ENCODE data around the gene SAG.

The SAG gene

GRCh38 chr2:233380132-233380895, 72.7 kb downstream of the SAG start:
- Histone ChIP-seq H3K27me3 (ENCODE audit: control insufficient read depth, insufficient read depth, low read length) (no peaks in the 10 kb centered on the region), H3K27ac (ENCODE audit: low read depth, low read length) (no peak overlapping the region), H3K9ac (ENCODE audit: low read length) (no peak overlapping the region), H3K4me3 (ENCODE audit: low read length) (no peak overlapping the region), H3K4me1 (ENCODE audit: control insufficient read depth, insufficient read depth, low read length) (peaks cover under 1% of the 10 kb centered on the region), H3K36me3 (ENCODE audit: control insufficient read depth, insufficient read depth, low read length) (no peaks in the 10 kb centered on the region)

- Histone ChIP-seq H3K4me3 (ENCODE audit: low read length) (no peak overlapping the region), H3K36me3 (ENCODE audit: control insufficient read depth, insufficient read depth, low read length) (no peaks in the 10 kb centered on the region), H3K27ac (ENCODE audit: low read depth, low read length) (no peak overlapping the region), H3K9ac (ENCODE audit: low read length) (no peak overlapping the region), H3K27me3 (ENCODE audit: control insufficient read depth, insufficient read depth, low read length) (no peaks in the 10 kb centered on the region), H3K4me1 (ENCODE audit: control insufficient read depth, insufficient read depth, low read length) (peaks cover 9% of the 10 kb centered on the region)
Measured at GRCh38 chr2:233380995-233381637, 73.5 kb downstream of the SAG start.

DNA sequence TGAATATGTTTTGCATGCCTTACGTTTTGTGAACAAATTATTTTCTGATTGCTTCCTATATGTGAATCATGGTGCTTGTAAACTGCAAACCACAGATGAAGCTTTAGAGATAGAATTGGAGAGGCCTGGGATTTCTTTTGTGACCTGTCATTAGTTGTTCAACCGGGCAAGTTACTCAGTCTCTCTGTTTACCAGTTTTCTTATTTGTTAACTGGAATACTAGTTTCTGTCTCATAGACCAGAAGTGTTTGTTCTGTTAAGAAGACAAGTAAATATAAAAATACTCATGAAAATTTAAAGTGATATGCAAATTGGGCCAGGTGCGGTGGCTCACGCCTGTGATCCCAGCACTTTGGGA, 74.0 kb downstream of the SAG start:
- Histone ChIP-seq H3K36me3 (ENCODE audit: control insufficient read depth, insufficient read depth, low read length) (no peaks in the 10 kb centered on the region), H3K9ac (ENCODE audit: low read length) (no peak overlapping the region), H3K27ac (ENCODE audit: low read depth, low read length) (no peak overlapping the region), H3K4me3 (ENCODE audit: low read length) (no peak overlapping the region), H3K27me3 (ENCODE audit: control insufficient read depth, insufficient read depth, low read length) (no peaks in the 10 kb centered on the region), H3K4me1 (ENCODE audit: control insufficient read depth, insufficient read depth, low read length) (peaks cover 14% of the 10 kb centered on the region)

GRCh38 chr2:233384015-233384414, 76.4 kb downstream of the SAG start:
- H3K4me3 ChIP-seq (ENCODE audit: low read length): no peak overlapping the region
- peaks cover 29% of the 10 kb centered on the region for H3K4me1 ChIP-seq (ENCODE audit: control insufficient read depth, insufficient read depth, low read length)
- H3K27ac ChIP-seq (ENCODE audit: low read depth, low read length): no peak overlapping the region
- no peaks in the 10 kb centered on the region for H3K36me3 ChIP-seq (ENCODE audit: control insufficient read depth, insufficient read depth, low read length)
- no peak overlapping the region for H3K9ac ChIP-seq (ENCODE audit: low read length)
- no peaks in the 10 kb centered on the region for H3K27me3 ChIP-seq (ENCODE audit: control insufficient read depth, insufficient read depth, low read length)

GRCh38 chr2:233384811-233385488, 77.3 kb downstream of the SAG start:
- Histone ChIP-seq H3K27me3 (ENCODE audit: control insufficient read depth, insufficient read depth, low read length) (no peaks in the 10 kb centered on the region), H3K9ac (ENCODE audit: low read length) (no peak overlapping the region), H3K36me3 (ENCODE audit: control insufficient read depth, insufficient read depth, low read length) (no peaks in the 10 kb centered on the region), H3K27ac (ENCODE audit: low read depth, low read length) (peak overlapping the region; percentile 94), H3K4me1 (ENCODE audit: control insufficient read depth, insufficient read depth, low read length) (peaks cover 29% of the 10 kb centered on the region), H3K4me3 (ENCODE audit: low read length) (no peak overlapping the region)

DNA sequence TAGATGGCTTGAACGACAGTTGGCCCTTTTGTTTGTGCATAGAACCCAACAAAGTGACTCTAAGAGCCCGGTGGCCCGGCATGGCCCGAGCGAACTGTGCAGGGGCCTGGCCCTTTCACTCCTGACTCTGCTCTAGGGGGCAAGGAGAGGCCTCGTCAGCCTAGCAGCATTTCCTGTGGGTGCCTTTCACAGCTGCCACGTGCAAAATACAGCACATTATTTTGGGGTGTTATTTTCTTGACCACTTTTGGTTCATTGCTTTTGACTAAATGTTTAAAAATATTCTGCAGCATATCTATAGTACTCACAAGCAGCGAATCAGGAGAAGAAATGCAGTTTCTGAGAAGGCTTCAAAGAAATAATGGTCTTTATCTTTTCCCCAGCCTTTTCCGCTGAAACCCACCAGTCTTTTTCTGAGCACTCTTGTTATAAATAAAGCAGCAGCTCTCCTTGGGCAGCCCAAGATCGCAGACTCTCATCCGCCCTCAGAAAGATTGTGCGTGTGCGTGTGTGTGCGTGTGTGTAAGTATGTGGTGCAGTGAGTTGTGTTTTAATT, 78.0 kb downstream of the SAG start:
- Histone ChIP-seq H3K27me3 (ENCODE audit: control insufficient read depth, insufficient read depth, low read length) (no peaks in the 10 kb centered on the region), H3K4me1 (ENCODE audit: control insufficient read depth, insufficient read depth, low read length) (peaks cover 29% of the 10 kb centered on the region), H3K9ac (ENCODE audit: low read length) (no peak overlapping the region), H3K27ac (ENCODE audit: low read depth, low read length) (peak overlapping the region; percentile 94), H3K4me3 (ENCODE audit: low read length) (no peak overlapping the region), H3K36me3 (ENCODE audit: control insufficient read depth, insufficient read depth, low read length) (no peaks in the 10 kb centered on the region)

- Histone ChIP-seq H3K36me3 (ENCODE audit: control insufficient read depth, insufficient read depth, low read length) (no peaks in the 10 kb centered on the region), H3K27me3 (ENCODE audit: control insufficient read depth, insufficient read depth, low read length) (no peaks in the 10 kb centered on the region), H3K27ac (ENCODE audit: low read depth, low read length) (peak overlapping the region; percentile 94), H3K9ac (ENCODE audit: low read length) (no peak overlapping the region), H3K4me3 (ENCODE audit: low read length) (peak overlapping the region; percentile 38), H3K4me1 (ENCODE audit: control insufficient read depth, insufficient read depth, low read length) (peaks cover 29% of the 10 kb centered on the region)
Measured at GRCh38 chr2:233386382-233387041, 78.9 kb downstream of the SAG start.

GRCh38 chr2:233387225-233387624, 79.6 kb downstream of the SAG start:
- peak overlapping the region; percentile 47 for H3K4me3 ChIP-seq (ENCODE audit: low read length)

GRCh38 chr2:233387667-233388528, 80.3 kb downstream of the SAG start:
- peak overlapping the region; percentile 5 for H3K9ac ChIP-seq (ENCODE audit: low read length)
- H3K27me3 ChIP-seq (ENCODE audit: control insufficient read depth, insufficient read depth, low read length): no peaks in the 10 kb centered on the region
- H3K27ac ChIP-seq (ENCODE audit: low read depth, low read length): peak overlapping the region; percentile 94
- peaks cover 29% of the 10 kb centered on the region for H3K4me1 ChIP-seq (ENCODE audit: control insufficient read depth, insufficient read depth, low read length)
- H3K36me3 ChIP-seq (ENCODE audit: control insufficient read depth, insufficient read depth, low read length): no peaks in the 10 kb centered on the region
- peak overlapping the region; percentile 47 for H3K4me3 ChIP-seq (ENCODE audit: low read length)

More at GRCh38 chr2:233387225-233387624, 79.6 kb downstream of the SAG start:
- H3K4me1 ChIP-seq (ENCODE audit: control insufficient read depth, insufficient read depth, low read length): peaks cover 29% of the 10 kb centered on the region
- no peaks in the 10 kb centered on the region for H3K27me3 ChIP-seq (ENCODE audit: control insufficient read depth, insufficient read depth, low read length)
- H3K27ac ChIP-seq (ENCODE audit: low read depth, low read length): peak overlapping the region; percentile 94
- H3K36me3 ChIP-seq (ENCODE audit: control insufficient read depth, insufficient read depth, low read length): no peaks in the 10 kb centered on the region
- no peak overlapping the region for H3K9ac ChIP-seq (ENCODE audit: low read length)

GRCh38 chr2:233389601-233390125, 82.0 kb downstream of the SAG start:
- no peak overlapping the region for H3K4me3 ChIP-seq (ENCODE audit: low read length)
- H3K4me1 ChIP-seq (ENCODE audit: control insufficient read depth, insufficient read depth, low read length): peaks cover 29% of the 10 kb centered on the region

GRCh38 chr2:233395687-233396086, 88.1 kb downstream of the SAG start:
- Histone ChIP-seq H3K36me3 (ENCODE audit: control insufficient read depth, insufficient read depth, low read length) (peaks cover 2% of the 10 kb centered on the region), H3K4me3 (ENCODE audit: low read length) (no peak overlapping the region), H3K4me1 (ENCODE audit: control insufficient read depth, insufficient read depth, low read length) (no peaks in the 10 kb centered on the region), H3K9ac (ENCODE audit: low read length) (no peak overlapping the region), H3K27ac (ENCODE audit: low read depth, low read length) (no peak overlapping the region), H3K27me3 (ENCODE audit: control insufficient read depth, insufficient read depth, low read length) (no peaks in the 10 kb centered on the region)

More at GRCh38 chr2:233389601-233390125, 82.0 kb downstream of the SAG start:
- no peaks in the 10 kb centered on the region for H3K36me3 ChIP-seq (ENCODE audit: control insufficient read depth, insufficient read depth, low read length)
- no peaks in the 10 kb centered on the region for H3K27me3 ChIP-seq (ENCODE audit: control insufficient read depth, insufficient read depth, low read length)
- peak overlapping the region; percentile 21 for H3K27ac ChIP-seq (ENCODE audit: low read depth, low read length)
- no peak overlapping the region for H3K9ac ChIP-seq (ENCODE audit: low read length)

All from rectal smooth muscle tissue (tissue), 1 donor.